ENCODE measurements around the gene ADAMTSL4.
"Not testable (repeated sequence)": the region's sequence is repeated elsewhere in the genome, so short reads cannot be mapped to it uniquely, and the experiment has no call there.

Gene ADAMTSL4

GRCh38 chr1:150568594-150568966, 19.4 kb downstream of the ADAMTSL4 start:
- no peak for DNase-seq

- peak; percentile 45 for DNase-seq
Measured at GRCh38 chr1:150572918-150573647, 23.9 kb downstream of the ADAMTSL4 start.

- not testable (repeated sequence) for DNase-seq
Measured at GRCh38 chr1:150573648-150574071, 24.5 kb downstream of the ADAMTSL4 start.

GRCh38 chr1:150574260-150575071, 25.3 kb downstream of the ADAMTSL4 start:
- DNase-seq: peak; percentile 38

- peak; percentile 25 for DNase-seq
Measured at GRCh38 chr1:150575072-150575489, 25.9 kb downstream of the ADAMTSL4 start.

GRCh38 chr1:150575518-150576366, 26.5 kb downstream of the ADAMTSL4 start:
- peak; percentile 21 for DNase-seq

GRCh38 chr1:150576367-150576711, 27.1 kb downstream of the ADAMTSL4 start:
- no peak for DNase-seq

- peak; percentile 29 for DNase-seq
Measured at GRCh38 chr1:150576794-150577556, 27.8 kb downstream of the ADAMTSL4 start.

GRCh38 chr1:150577557-150578271, 28.5 kb downstream of the ADAMTSL4 start:
- DNase-seq: peak; percentile 45

GRCh38 chr1:150578272-150579109, 29.3 kb downstream of the ADAMTSL4 start:
- DNase-seq: peak; percentile 91

GRCh38 chr1:150579110-150579944, 30.1 kb downstream of the ADAMTSL4 start, which contains the start of gene MCL1:
Gene MCL1 (minus strand): TSS chr1:150579610. CDS start chr1:150579530, 80 bp downstream.
- DNase-seq: peak; percentile 97

- no peak for DNase-seq
Measured at GRCh38 chr1:150579945-150580642, 30.9 kb downstream of the ADAMTSL4 start.

GRCh38 chr1:150580966-150581365, 31.8 kb downstream of the ADAMTSL4 start:
- not testable (repeated sequence) for DNase-seq

GRCh38 chr1:150581437-150581836, 32.2 kb downstream of the ADAMTSL4 start:
- not testable (repeated sequence) for DNase-seq

GRCh38 chr1:150581962-150582361, 32.8 kb downstream of the ADAMTSL4 start:
- DNase-seq: not testable (repeated sequence)

GRCh38 chr1:150582371-150582770, 33.2 kb downstream of the ADAMTSL4 start:
- no peak for DNase-seq

- peak; percentile 50 for DNase-seq
Measured at GRCh38 chr1:150596095-150596892, 47.1 kb downstream of the ADAMTSL4 start.

- no peak for DNase-seq
Measured at GRCh38 chr1:150596976-150597375, 47.8 kb downstream of the ADAMTSL4 start.
